ENCODE measurements around the gene MLLT6. TPM values are rescaled to one million over a fixed set of nuclear protein-coding genes. Genes with fewer than 3 reads are reported as not detected.

The MLLT6 gene
- total and polyA plus RNA-seq, 2 of the 13 experiments (the other 11 are each of a cell fraction or from before 2014, with no cell fraction given): 50.7 to 69.5 TPM

DNA sequence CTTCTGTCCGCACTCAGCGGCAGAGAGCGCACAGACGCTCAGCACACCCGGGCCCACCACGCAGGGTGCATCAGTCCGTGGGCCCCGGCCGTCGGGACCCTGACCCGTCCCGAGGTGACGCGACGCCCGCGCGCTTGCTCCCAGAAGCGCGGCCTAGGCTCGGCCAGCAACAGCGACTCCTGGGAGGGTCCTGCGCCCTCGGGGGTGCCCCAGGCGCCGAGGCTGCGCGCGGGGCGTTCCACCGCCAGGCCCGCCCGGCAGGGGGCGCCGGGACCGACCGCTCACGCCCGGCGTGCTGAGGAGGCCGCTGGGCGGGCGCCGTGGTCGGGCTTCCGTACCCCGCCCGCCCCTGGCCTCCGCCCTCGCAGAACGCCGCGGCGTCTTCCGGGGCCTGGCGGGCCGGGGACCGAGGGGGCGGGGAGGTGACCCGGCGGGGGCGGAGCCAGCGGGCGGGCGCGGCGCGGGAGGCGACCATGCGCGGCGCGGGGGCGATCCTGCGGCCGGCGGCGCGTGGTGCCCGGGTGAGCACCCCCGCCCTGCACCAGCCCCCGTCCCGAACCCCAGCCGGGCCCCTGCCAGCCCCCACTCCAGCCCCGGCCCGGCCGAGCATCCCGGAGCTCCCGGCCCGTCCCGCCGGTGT lies 24.9 kb downstream of the MLLT6 start, which contains the start of gene CISD3 (continued):
- TF ChIP-seq, protein P1, sequence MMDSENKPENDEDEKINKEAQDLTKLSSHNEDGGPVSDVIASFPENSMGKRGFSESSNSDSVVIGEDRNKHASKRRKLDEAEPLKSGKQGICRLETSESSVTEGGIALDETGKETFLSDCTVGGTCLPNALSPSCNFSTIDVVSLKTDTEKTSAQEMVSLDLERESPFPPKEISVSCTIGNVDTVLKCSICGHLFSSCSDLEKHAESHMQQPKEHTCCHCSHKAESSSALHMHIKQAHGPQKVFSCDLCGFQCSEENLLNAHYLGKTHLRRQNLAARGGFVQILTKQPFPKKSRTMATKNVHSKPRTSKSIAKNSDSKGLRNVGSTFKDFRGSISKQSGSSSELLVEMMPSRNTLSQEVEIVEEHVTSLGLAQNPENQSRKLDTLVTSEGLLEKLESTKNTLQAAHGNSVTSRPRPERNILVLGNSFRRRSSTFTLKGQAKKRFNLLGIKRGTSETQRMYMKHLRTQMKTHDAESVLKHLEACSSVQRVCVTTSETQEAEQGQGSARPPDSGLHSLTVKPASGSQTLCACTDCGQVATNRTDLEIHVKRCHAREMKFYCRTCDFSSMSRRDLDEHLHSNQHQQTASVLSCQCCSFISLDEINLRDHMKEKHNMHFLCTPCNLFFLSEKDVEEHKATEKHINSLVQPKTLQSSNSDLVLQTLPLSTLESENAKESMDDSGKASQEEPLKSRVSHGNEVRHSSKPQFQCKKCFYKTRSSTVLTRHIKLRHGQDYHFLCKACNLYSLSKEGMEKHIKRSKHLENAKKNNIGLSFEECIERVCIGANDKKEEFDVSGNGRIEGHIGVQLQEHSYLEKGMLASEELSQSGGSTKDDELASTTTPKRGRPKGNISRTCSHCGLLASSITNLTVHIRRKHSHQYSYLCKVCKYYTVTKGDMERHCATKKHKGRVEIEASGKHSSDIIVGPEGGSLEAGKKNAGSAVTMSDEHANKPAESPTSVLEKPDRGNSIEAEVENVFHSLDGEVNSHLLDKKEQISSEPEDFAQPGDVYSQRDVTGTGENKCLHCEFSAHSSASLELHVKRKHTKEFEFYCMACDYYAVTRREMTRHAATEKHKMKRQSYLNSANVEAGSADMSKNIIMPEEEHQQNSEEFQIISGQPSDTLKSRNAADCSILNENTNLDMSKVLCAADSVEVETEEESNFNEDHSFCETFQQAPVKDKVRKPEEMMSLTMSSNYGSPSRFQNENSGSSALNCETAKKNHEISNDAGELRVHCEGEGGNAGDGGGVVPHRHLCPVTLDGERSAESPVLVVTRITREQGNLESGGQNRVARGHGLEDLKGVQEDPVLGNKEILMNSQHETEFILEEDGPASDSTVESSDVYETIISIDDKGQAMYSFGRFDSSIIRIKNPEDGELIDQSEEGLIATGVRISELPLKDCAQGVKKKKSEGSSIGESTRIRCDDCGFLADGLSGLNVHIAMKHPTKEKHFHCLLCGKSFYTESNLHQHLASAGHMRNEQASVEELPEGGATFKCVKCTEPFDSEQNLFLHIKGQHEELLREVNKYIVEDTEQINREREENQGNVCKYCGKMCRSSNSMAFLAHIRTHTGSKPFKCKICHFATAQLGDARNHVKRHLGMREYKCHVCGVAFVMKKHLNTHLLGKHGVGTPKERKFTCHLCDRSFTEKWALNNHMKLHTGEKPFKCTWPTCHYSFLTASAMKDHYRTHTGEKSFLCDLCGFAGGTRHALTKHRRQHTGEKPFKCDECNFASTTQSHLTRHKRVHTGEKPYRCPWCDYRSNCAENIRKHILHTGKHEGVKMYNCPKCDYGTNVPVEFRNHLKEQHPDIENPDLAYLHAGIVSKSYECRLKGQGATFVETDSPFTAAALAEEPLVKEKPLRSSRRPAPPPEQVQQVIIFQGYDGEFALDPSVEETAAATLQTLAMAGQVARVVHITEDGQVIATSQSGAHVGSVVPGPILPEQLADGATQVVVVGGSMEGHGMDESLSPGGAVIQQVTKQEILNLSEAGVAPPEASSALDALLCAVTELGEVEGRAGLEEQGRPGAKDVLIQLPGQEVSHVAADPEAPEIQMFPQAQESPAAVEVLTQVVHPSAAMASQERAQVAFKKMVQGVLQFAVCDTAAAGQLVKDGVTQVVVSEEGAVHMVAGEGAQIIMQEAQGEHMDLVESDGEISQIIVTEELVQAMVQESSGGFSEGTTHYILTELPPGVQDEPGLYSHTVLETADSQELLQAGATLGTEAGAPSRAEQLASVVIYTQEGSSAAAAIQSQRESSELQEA (CRISPR knock-in tag; IDR thresholded peaks at IDR 0.05; ENCODE audit: not compliant biosample characterization): no peak
- TF ChIP-seq CBX1 (IDR thresholded peaks at IDR 0.05; ENCODE audit: low read depth): peak; percentile 53
- TF ChIP-seq, protein P2, sequence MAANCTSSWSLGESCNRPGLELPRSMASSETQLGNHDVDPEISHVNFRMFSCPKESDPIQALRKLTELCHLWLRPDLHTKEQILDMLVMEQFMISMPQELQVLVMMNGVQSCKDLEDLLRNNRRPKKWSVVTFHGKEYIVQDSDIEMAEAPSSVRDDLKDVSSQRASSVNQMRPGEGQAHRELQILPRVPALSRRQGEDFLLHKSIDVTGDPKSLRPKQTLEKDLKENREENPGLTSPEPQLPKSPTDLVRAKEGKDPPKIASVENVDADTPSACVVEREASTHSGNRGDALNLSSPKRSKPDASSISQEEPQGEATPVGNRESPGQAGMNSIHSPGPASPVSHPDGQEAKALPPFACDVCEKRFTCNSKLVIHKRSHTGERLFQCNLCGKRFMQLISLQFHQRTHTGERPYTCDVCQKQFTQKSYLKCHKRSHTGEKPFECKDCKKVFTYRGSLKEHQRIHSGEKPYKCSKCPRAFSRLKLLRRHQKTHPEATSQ (CRISPR knock-in tag; IDR thresholded peaks at IDR 0.05; ENCODE audit: borderline replicate concordance): no peak
- TF ChIP-seq KLF12 (CRISPR knock-in tag; IDR thresholded peaks at IDR 0.05; ENCODE audit: borderline replicate concordance): peak; percentile 77
- TF ChIP-seq, protein P3, sequence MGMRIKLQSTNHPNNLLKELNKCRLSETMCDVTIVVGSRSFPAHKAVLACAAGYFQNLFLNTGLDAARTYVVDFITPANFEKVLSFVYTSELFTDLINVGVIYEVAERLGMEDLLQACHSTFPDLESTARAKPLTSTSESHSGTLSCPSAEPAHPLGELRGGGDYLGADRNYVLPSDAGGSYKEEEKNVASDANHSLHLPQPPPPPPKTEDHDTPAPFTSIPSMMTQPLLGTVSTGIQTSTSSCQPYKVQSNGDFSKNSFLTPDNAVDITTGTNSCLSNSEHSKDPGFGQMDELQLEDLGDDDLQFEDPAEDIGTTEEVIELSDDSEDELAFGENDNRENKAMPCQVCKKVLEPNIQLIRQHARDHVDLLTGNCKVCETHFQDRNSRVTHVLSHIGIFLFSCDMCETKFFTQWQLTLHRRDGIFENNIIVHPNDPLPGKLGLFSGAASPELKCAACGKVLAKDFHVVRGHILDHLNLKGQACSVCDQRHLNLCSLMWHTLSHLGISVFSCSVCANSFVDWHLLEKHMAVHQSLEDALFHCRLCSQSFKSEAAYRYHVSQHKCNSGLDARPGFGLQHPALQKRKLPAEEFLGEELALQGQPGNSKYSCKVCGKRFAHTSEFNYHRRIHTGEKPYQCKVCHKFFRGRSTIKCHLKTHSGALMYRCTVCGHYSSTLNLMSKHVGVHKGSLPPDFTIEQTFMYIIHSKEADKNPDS (CRISPR knock-in tag; IDR thresholded peaks at IDR 0.05): no peak
- TF ChIP-seq, protein P4, sequence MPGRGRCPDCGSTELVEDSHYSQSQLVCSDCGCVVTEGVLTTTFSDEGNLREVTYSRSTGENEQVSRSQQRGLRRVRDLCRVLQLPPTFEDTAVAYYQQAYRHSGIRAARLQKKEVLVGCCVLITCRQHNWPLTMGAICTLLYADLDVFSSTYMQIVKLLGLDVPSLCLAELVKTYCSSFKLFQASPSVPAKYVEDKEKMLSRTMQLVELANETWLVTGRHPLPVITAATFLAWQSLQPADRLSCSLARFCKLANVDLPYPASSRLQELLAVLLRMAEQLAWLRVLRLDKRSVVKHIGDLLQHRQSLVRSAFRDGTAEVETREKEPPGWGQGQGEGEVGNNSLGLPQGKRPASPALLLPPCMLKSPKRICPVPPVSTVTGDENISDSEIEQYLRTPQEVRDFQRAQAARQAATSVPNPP (CRISPR knock-in tag; IDR thresholded peaks at IDR 0.05): no peak
- TF ChIP-seq MEIS2 (CRISPR knock-in tag; IDR thresholded peaks at IDR 0.05): peak; percentile 76
- TF ChIP-seq MAZ (IDR thresholded peaks at IDR 0.05; ENCODE audit: borderline replicate concordance, low read depth, low read length): peak; percentile 58
- peak; percentile 98 for TF ChIP-seq MAZ (CRISPR knock-in tag; IDR thresholded peaks at IDR 0.05; ENCODE audit: low read depth)
- no peak for TF ChIP-seq ZNF660 (CRISPR knock-in tag; IDR thresholded peaks at IDR 0.05; ENCODE audit: borderline replicate concordance, low read depth)
- TF ChIP-seq MTF1 (CRISPR knock-in tag; IDR thresholded peaks at IDR 0.05): no peak
- no peak for TF ChIP-seq SMARCC2 (IDR thresholded peaks at IDR 0.05)
- peak; percentile 28; the same call in 1 of the 2 replicates for TF ChIP-seq ZNF749 (CRISPR knock-in tag; IDR thresholded peaks at IDR 0.05; ENCODE audit: borderline replicate concordance)

Measured in HepG2 (cell line).